HCT116 (cell line): Measurements from ENCODE around the gene SMARCAL1. TPM values are rescaled to one million over a fixed set of nuclear protein-coding genes. Genes with fewer than 3 reads are reported as not detected.

ENCODE experiments used
- ATAC-seq: fragments of 200-7000 bp; cut with Tn5 transposase; 2 replicates; pipeline ENCODE4 v1.9.1; 2020; ENCODE audit warnings: mild to moderate bottlenecking, moderate library complexity
- BruUV-seq: library from RNA; stranded (reverse); fragments of 400-500 nt; replicated peaks from 2 replicates; lab custom pipeline; 2021; lab: Mats Ljungman, UMichigan
- CTCF ChIA-PET: fragments of 300-600 bp; sonication (Branson Sonifier 250); formaldehyde crosslinking; loops from one replicate; lab custom pipeline; 2021; ENCODE audit warnings: antibody characterized with exemption; lab: Charles Lee
- POLR2A ChIA-PET: fragments of 300-600, 350-600 bp; sonication (Branson Sonifier 250); formaldehyde crosslinking; loops from one replicate; lab custom pipeline; 2021; ENCODE audit warnings: antibody characterized with exemption; lab: Charles Lee
- RAD21 ChIA-PET, 2 experiments: fragments of 300-600 bp; sonication (Branson Sonifier 250); formaldehyde crosslinking; loops; one replicate each; lab custom pipeline; 2023; ENCODE audit warnings: low total read pairs in 2 of 2; ENCODE audit not compliant: uncharacterized antibody in 2 of 2, unreplicated experiment in 2 of 2, low non-redundant PET in 1 of 2; lab: Charles Lee
- DNase-seq: peaks from one replicate; pipeline ENCODE4 v3.0.0-alpha.2; 2010; ENCODE audit warnings: low read depth, low spot score
- H2AFZ ChIP-seq: fragments of 200-600 bp; shearing (Covaris generic), sonication (generic); 2 replicates; pipeline ENCODE4 v1.6.1; 2017; ENCODE audit warnings: low read depth, mixed run types, mixed read lengths, antibody characterized with exemption, low read length; ENCODE audit not compliant: poor library complexity, severe bottlenecking
- H3K27ac ChIP-seq: 2 replicates; pipeline ENCODE4 v1.5.1; 2012; ENCODE audit warnings: low read depth, low read length
- H3K27me3 ChIP-seq: fragments of 200-600 bp; sonication (generic); 2 replicates; pipeline ENCODE4 v1.6.1; 2016; ENCODE audit warnings: mixed run types, low read length, mixed read lengths; ENCODE audit not compliant: insufficient read depth
- H3K36me3 ChIP-seq, 2 experiments: fragments of 200-500 bp in 1 of 2; fragments of 200-600 bp in 1 of 2; sonication (Bioruptor generic) in 1 of 2; sonication (generic) in 1 of 2; 2 replicates each; pipeline versions ENCODE4 v1.5.1 to v1.6.1; 2014 to 2016; ENCODE audit warnings: low read length in 2 of 2, inconsistent platforms in 1 of 2, mixed read lengths in 1 of 2, mixed run types in 1 of 2; ENCODE audit not compliant: insufficient read depth in 2 of 2, control insufficient read depth in 1 of 2
- H3K4me1 ChIP-seq, 2 experiments: fragments of 200-600 bp in 1 of 2; sonication (generic) in 1 of 2; 2 replicates each; pipeline versions ENCODE4 v1.5.1 to v1.6.1; 2012 to 2017; ENCODE audit warnings: low read length in 2 of 2, inconsistent platforms in 1 of 2, mild to moderate bottlenecking in 1 of 2, mixed read lengths in 1 of 2, mixed run types in 1 of 2, moderate library complexity in 1 of 2; ENCODE audit not compliant: insufficient read depth in 2 of 2, control insufficient read depth in 1 of 2
- H3K4me2 ChIP-seq: fragments of 200-600 bp; sonication (generic); 2 replicates; pipeline ENCODE4 v1.6.1; 2017; ENCODE audit warnings: mixed run types, low read length, mixed read lengths
- H3K4me3 ChIP-seq, 2 experiments: fragments of 200-600 bp in 1 of 2; sonication (generic) in 1 of 2; replicated peaks in 1 of 2; 2 replicates each; pipeline ENCODE4 v1.5.1; 2011 to 2016; ENCODE audit warnings: low read length in 2 of 2, control low read depth in 1 of 2, low read depth in 1 of 2, mild to moderate bottlenecking in 1 of 2, mixed read lengths in 1 of 2, mixed run types in 1 of 2
- H3K79me2 ChIP-seq: fragments of 200-600 bp; sonication (generic); 2 replicates; pipeline ENCODE4 v1.6.1; 2017; ENCODE audit warnings: mild to moderate bottlenecking, mixed run types, low read length, moderate library complexity, mixed read lengths; ENCODE audit not compliant: insufficient read depth
- H3K9ac ChIP-seq: fragments of 200-600 bp; sonication (generic); 2 replicates; pipeline ENCODE4 v1.6.1; 2016; ENCODE audit warnings: low read length, mixed read lengths
- H3K9me2 ChIP-seq: fragments of 200-600 bp; sonication (generic), shearing (Covaris generic); 2 replicates; pipeline ENCODE4 v1.6.1; 2017; ENCODE audit warnings: mixed run types, mild to moderate bottlenecking, moderate library complexity; ENCODE audit not compliant: insufficient read depth
- H3K9me3 ChIP-seq, 2 experiments: fragments of 200-500 bp in 1 of 2; fragments of 200-600 bp in 1 of 2; sonication (Bioruptor generic) in 1 of 2; sonication (generic) in 1 of 2; 2 replicates each; pipeline ENCODE4 v1.6.1; 2014 to 2017; ENCODE audit warnings: low read length in 2 of 2, mixed read lengths in 2 of 2, inconsistent platforms in 1 of 2, low read depth in 1 of 2, mild to moderate bottlenecking in 1 of 2, mixed run types in 1 of 2, moderate library complexity in 1 of 2; ENCODE audit not compliant: control insufficient read depth in 1 of 2, insufficient read depth in 1 of 2
- H4K20me1 ChIP-seq: fragments of 200-600 bp; sonication (generic), shearing (Covaris generic); 2 replicates; pipeline ENCODE4 v1.6.1; 2017; ENCODE audit warnings: mixed run types, mild to moderate bottlenecking, moderate library complexity; ENCODE audit not compliant: insufficient read depth
- ATF3 ChIP-seq: IDR thresholded peaks from 2 replicates; pipeline ENCODE4 v1.6.1; 2012
- CBX3 ChIP-seq: IDR thresholded peaks from 2 replicates; pipeline ENCODE4 v1.6.1; 2012; ENCODE audit warnings: low read depth
- CEBPB ChIP-seq: IDR thresholded peaks from 2 replicates; pipeline ENCODE4 v1.6.1; 2012; ENCODE audit warnings: low read depth
- CTCF ChIP-seq, 3 experiments: fragments of 200-600 bp in 1 of 3; sonication (generic) in 1 of 3; IDR thresholded peaks in 2 of 3; conservative IDR thresholded peaks in 1 of 3; 2 replicates each; pipeline ENCODE4 v1.5.1; 2012 to 2017; ENCODE audit warnings: low read depth in 2 of 3, low read length in 2 of 3, antibody characterized with exemption in 1 of 3, borderline replicate concordance in 1 of 3, control low read depth in 1 of 3, mild to moderate bottlenecking in 1 of 3, mixed read lengths in 1 of 3, mixed run types in 1 of 3, moderate library complexity in 1 of 3; ENCODE audit not compliant: insufficient read depth in 1 of 3
- EGR1 ChIP-seq: IDR thresholded peaks from 2 replicates; pipeline ENCODE4 v1.6.1; 2012; ENCODE audit warnings: low read depth
- ELF1 ChIP-seq: IDR thresholded peaks from 2 replicates; pipeline ENCODE4 v1.6.1; 2012; ENCODE audit warnings: low read depth, borderline replicate concordance
- EZH2phosphoT487 ChIP-seq: fragments of 200-600 bp; IDR thresholded peaks from 2 replicates; pipeline ENCODE4 v1.6.1; 2018; ENCODE audit warnings: antibody characterized with exemption, borderline replicate concordance
- JUND ChIP-seq: IDR thresholded peaks from 2 replicates; pipeline ENCODE4 v1.6.1; 2012
- MAX ChIP-seq: IDR thresholded peaks from 2 replicates; pipeline ENCODE4 v1.6.1; 2012
- POLR2A ChIP-seq: IDR thresholded peaks from 2 replicates; pipeline ENCODE4 v1.7.0; 2011; ENCODE audit warnings: borderline replicate concordance; ENCODE audit not compliant: insufficient read depth, insufficient read length; ENCODE audit errors: extremely low read depth
- POLR2AphosphoS5 ChIP-seq: IDR thresholded peaks from 2 replicates; pipeline ENCODE4 v1.6.1; 2011; ENCODE audit warnings: mild to moderate bottlenecking, low read depth, low read length, moderate library complexity
- RAD21 ChIP-seq: IDR thresholded peaks from 2 replicates; pipeline ENCODE4 v1.6.1; 2012; ENCODE audit warnings: low read depth, mild to moderate bottlenecking
- SIN3A ChIP-seq: IDR thresholded peaks from 2 replicates; pipeline ENCODE4 v1.6.1; 2012; ENCODE audit warnings: low read depth
- SP1 ChIP-seq: IDR thresholded peaks from 2 replicates; pipeline ENCODE4 v1.6.1; 2012; ENCODE audit warnings: low read depth
- SRF ChIP-seq: IDR thresholded peaks from 2 replicates; pipeline ENCODE4 v1.6.1; 2012; ENCODE audit warnings: low read depth
- TCF7L2 ChIP-seq: IDR thresholded peaks from 2 replicates; pipeline ENCODE4 v1.7.0; 2011; ENCODE audit warnings: borderline replicate concordance, inconsistent platforms; ENCODE audit not compliant: insufficient read depth, insufficient read length; ENCODE audit errors: extremely low read depth
- YY1 ChIP-seq: IDR thresholded peaks from 2 replicates; pipeline ENCODE4 v1.6.1; 2011; ENCODE audit warnings: low read length, low read depth, moderate library complexity, mild to moderate bottlenecking; ENCODE audit not compliant: insufficient replicate concordance; ENCODE audit errors: extremely low read depth
- ZBTB33 ChIP-seq: IDR thresholded peaks from 2 replicates; pipeline ENCODE4 v1.6.1; 2011; ENCODE audit warnings: mild to moderate bottlenecking, low read length, moderate library complexity; ENCODE audit not compliant: insufficient replicate concordance; ENCODE audit errors: extremely low read depth
- ZFX ChIP-seq: fragments of 450-650 bp; IDR thresholded peaks from 2 replicates; pipeline ENCODE4 v1.6.1; 2017
- ZNF274 ChIP-seq: fragments of 200-500 bp; sonication (Bioruptor generic); IDR thresholded peaks from 2 replicates; pipeline ENCODE4 v1.6.1; 2014; ENCODE audit warnings: mild to moderate bottlenecking, low read depth, low read length, inconsistent platforms
- intact Hi-C: fragments of 100-400 bp; cut with micrococcal nuclease; formaldehyde crosslinking; loops from 2 replicates; pipeline ENCODE4 v1.10.0; 2022
- total RNA-seq: library from RNA; stranded (reverse); gene quantifications from one replicate; pipeline ENCODE4 v1.2.1, GENCODE V29; 2021; ENCODE audit not compliant: unreplicated experiment

Gene SMARCAL1
- total RNA-seq, 1 experiment from 2014 or later: 18.0 TPM

- Histone ChIP-seq H3K27ac (no peak overlapping the region), H3K9ac (no peak overlapping the region), H4K20me1 (no peaks in the 10 kb centered on the region), H3K4me1 (no peaks in the 10 kb centered on the region), H3K4me3 (no peak overlapping the region), H3K27me3 (no peaks in the 10 kb centered on the region), H2AFZ (no peak overlapping the region), H3K9me3 (no peaks in the 10 kb centered on the region), H3K36me3 (peaks cover 0 to 2% of the 10 kb centered on the region in 2 experiments; a peak in 1 of 4 replicates), H3K4me2 (no peak overlapping the region), H3K9me2 (no peaks in the 10 kb centered on the region), H3K79me2 (no peaks in the 10 kb centered on the region)
- ChIA-PET CTCF (no interaction called here), POLR2A (no interaction called here), RAD21 (no interaction called here)
- no peak for DNase-seq
- ATAC-seq: no peak
- TF ChIP-seq YY1 (no peak), CEBPB (no peak), SP1 (no peak), JUND (no peak), MAX (no peak), ELF1 (no peak), ZFX (no peak), ZBTB33 (no peak), CBX3 (no peak), ATF3 (no peak), POLR2AphosphoS5 (no peak), EZH2phosphoT487 (no peak), SIN3A (no peak), ZNF274 (no peak), SRF (no peak), EGR1 (no peak), TCF7L2 (no peak), CTCF (IDR thresholded peaks at IDR 0.05 in 2 of 3, conservative IDR thresholded peaks at IDR 0.05 in 1 of 3; ENCODE audit: borderline replicate concordance in 1 of 3, insufficient read depth in 1 of 3, low read depth in 2 of 3, low read length in 2 of 3) (no peak), POLR2A (no peak), RAD21 (no peak)
- no TSS peak for BruUV-seq
- intact Hi-C loops: no loop called here
These were observed 51.9 kb downstream of the SMARCAL1 start for GRCh38 chr2:216464104-216464720.
